HG02642 (cell line): Measurements from ENCODE around the gene ASTN2.

ENCODE experiments used
- ATAC-seq: cut with Tn5 transposase; IDR thresholded peaks from one replicate; pipeline ENCODE4 v1.9.1; 2021; ENCODE audit warnings: mild to moderate bottlenecking; ENCODE audit not compliant: unreplicated experiment, poor library complexity

Gene ASTN2

GRCh38 chr9:117305454-117305853, 109.4 kb downstream of the ASTN2 start:
- no peak for ATAC-seq

GRCh38 chr9:117304549-117304948, 110.3 kb downstream of the ASTN2 start:
- ATAC-seq: no peak

DNA sequence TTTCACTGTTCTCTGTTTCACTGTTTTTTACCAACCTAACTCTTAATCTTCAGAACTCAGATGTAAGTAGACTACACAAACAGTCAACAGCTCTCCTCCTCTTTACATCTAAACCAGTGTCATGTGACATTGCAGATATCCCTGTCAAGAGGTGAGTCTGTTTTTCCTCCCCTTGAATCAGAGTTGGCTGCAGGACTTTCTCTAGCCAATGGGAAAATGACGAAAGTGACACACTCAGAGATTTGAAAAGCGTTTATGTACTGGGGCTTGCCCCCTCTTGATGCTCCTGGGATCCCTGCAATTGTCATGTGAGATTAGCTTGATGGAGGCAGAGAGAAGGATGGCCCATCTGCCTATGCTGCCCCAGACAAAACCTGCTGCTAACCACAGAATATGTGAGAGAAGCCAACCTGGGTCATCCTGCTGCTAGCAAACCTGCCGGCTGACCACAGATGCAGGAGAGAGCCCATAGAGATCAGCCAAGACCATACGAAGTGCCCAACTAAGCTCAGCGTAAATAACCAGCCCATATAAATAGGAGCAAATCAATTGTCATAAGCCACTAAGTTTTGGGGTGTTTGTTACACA, 111.1 kb downstream of the ASTN2 start:
- ATAC-seq: no peak

DNA sequence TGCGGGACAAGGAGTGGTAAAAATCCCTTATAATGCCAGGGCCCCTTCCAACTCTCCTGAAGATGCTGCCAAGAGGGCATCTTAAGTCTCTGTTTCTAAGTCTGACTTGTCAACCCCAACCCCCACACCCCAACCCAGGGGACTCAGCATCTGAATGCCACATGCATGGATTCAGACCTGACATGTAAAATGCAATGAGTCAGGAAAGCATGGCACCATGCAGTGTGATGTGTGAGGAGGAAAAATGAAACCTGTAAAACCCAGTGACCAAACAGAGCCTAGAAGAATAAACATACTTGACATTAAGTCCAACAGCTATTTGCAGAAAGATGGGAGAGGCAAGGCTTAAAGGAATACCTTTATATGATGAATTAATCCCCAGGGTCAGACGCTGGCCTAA, 112.4 kb downstream of the ASTN2 start:
- no peak for ATAC-seq

- no peak for ATAC-seq
Observed at GRCh38 chr9:117300371-117301110, 114.3 kb downstream of the ASTN2 start.

- no peak for ATAC-seq
Observed at GRCh38 chr9:117296453-117296852, 118.4 kb downstream of the ASTN2 start.

DNA sequence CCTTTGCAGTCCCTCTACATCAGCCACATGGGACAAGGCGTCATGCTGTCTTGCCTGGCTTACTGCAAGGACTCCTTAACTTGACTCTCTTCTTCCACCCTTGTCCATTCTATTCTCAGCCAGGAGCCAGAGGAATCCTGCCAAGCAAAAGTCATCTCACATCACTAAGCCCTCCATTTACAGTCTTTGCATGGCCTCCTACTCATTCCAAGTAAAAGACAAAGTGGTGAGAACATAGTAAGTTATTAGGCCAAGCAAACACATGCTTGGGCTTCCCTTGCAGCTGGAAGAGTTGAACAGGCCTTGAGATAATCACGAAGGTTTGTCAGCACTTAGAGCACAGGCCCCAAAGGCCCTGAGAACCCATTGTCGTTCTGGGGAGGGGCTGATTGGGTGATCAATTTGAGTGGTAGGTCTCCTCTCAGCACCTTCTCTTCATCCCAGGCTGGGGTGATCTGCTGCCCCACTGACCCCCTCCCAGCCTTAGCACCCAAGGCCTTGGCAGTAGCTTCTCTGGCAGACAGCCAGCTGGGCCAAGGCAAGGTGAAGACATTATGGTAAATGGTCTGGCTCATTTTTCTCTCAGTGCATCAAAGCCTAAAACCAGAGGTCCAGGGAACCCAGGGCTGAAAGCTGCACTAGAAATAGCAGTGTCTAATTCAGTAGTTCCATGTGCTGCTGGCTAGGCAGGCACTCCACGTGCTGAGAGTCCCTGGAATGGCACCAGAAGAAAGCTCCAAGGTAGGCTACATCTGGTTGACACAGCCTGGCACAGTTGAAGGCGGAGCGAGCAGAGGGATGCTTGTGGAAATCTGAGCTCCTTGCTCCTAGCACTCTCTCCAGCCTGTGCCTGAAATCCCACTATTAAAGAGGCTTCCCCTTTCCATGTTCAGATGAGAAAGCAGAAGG, 121.4 kb downstream of the ASTN2 start:
- no peak for ATAC-seq

DNA sequence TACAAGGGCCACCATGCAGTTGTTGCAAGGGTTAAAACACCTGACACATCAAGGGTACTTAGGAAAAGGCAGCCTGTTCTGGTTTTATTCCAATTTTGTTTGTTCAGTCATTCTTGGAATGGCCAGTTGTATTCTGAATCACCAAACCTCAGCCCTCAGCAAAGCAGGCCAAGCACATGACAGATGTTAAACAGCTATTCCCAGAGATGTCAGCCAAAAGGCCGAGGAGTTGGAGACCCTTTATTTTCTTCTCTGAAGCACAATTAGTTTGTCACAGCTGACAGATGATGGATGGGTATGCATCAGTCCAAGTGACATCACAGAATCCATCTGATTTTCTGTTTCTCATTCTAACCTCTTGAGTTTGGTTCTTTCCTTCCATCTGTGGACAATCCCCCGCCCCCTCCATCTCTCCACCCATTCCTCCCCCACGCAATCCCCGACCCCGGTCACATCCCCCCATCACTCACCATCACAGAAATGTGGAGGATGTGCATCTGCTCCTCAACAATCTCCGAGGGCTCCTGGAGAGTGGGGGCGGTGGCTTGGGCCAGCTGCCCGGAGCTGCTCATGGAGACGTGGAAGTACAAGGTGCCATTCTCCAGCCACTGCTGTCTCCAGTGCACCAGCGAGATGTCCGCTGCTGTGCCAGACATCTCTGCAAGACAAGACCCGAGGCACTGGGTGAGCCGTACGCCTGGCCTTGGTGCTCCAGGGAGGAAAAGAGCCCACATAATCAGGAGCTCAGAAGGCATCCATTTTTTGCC, 123.8 kb downstream of the ASTN2 start:
- ATAC-seq: no peak

- no peak for ATAC-seq
Observed at GRCh38 chr9:117290306-117290840, 124.5 kb downstream of the ASTN2 start.

DNA sequence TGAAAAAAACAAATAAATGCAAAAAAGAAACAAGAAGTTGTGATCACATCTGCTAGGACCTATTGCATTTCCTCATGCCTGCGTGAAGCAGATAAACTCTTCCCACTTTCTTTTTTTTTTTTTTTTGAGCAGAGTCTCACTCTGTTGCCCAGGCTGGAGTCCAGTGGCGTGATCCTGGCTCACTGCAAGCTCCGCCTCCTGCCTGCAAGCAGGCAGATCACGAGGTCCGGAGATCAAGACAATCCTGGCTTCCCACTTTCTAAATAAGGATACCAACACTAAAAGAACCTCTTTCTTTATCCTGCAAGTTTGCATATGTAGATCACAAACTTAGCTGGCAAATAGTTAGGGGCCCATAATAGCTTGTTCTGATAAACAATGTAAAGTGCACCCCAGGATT, 128.6 kb downstream of the ASTN2 start:
- ATAC-seq: no peak

- ATAC-seq: no peak
Observed at GRCh38 chr9:117284414-117284813, 130.4 kb downstream of the ASTN2 start.

- ATAC-seq: no peak
Observed at GRCh38 chr9:117282541-117282940, 132.3 kb downstream of the ASTN2 start.

DNA sequence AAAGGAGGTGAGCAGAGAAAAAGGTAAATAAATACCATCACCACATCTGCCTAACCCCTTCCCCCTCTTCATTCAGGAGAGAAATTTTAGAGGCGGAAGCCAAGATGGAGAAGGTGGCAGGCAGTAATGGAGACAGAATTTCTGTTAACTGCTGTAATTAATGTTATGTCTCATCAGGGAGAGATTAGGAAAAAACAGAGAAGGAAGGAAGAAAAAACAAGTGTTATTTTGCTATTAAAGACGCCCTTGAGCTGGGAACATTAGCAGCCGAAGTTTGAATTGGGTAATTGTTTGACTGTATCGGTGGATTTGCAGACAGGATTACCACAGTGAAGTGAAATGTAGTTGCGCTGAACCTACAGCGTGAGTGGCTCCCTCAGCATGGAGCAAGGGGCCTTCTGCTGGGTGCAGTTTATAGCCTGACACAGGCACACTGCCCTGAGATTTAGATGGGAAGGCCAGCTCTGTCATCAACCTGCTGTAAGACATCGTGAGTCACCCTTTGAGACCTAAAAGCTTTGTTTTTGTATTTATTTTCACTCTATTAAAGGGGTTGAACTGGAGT, 136.3 kb downstream of the ASTN2 start:
- no peak for ATAC-seq

GRCh38 chr9:117278020-117278419, 136.8 kb downstream of the ASTN2 start:
- ATAC-seq: no peak

DNA sequence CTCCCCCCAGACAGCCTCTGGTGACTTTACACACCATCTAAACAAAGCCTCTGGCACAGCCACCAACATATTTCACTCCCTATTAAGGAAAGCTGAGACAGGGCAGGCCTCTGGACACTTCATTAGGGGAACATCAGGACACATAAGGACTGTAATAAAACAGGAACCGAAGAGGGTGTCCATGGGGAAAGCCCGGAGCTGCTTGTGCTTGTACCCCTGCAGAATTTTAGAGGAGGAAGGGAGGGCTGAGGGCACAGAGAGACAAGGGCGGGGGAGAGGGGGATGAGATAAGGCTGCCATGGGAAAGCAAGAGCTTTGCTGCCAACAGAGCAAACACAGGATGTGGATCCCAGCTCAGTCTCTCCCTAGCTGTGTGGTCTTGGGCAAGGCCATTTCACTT, 138.4 kb downstream of the ASTN2 start:
- no peak for ATAC-seq

- no peak for ATAC-seq
Observed at GRCh38 chr9:117273612-117274011, 141.2 kb downstream of the ASTN2 start.

- no peak for ATAC-seq
Observed at GRCh38 chr9:117268847-117269446, 145.9 kb downstream of the ASTN2 start.

GRCh38 chr9:117266855-117267497, 147.9 kb downstream of the ASTN2 start:
- ATAC-seq: no peak

DNA sequence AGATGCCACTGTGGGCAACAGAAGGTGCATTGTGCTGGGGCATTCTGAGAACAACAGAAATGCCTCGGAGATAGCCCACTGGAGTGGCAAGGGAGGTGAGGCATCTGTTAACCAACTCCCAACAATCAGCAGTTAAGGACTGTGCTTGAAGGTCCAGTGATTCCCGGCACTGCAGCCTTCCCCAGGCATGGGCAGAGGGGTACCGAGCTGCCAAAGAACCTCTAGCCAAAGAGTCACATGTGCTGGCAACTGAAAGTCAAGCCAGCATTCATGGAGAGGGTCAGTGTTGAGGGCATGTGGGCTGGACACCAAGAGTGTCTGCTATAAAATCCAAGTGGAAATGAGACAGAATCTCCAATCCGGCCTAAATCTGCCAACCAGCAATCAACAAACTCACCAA, 149.6 kb downstream of the ASTN2 start:
- ATAC-seq: no peak
